MM.1S (cell line): ENCODE measurements around the gene CTDSPL2.

ENCODE experiments used
- DNase-seq: peaks from one replicate; pipeline ENCODE4 v3.0.0-alpha.2; 2015
- H2AFZ ChIP-seq: fragments of 300-600 bp; sonication (generic); 2 replicates; pipeline ENCODE4 v1.6.0; 2016; ENCODE audit warnings: antibody characterized with exemption, low read length
- H3F3A ChIP-seq: fragments of 300-600 bp; sonication (generic); 2 replicates; pipeline ENCODE4 v1.6.1; 2016; ENCODE audit warnings: mild to moderate bottlenecking, antibody characterized with exemption, low read length, moderate library complexity, mixed read lengths; ENCODE audit not compliant: insufficient read depth
- H3K27ac ChIP-seq: fragments of 300-600 bp; sonication (generic); 2 replicates; pipeline ENCODE4 v1.5.1; 2016; ENCODE audit warnings: mild to moderate bottlenecking, low read length
- H3K27me3 ChIP-seq: fragments of 300-600 bp; sonication (generic); replicated peaks from 2 replicates; pipeline ENCODE4 v1.6.0; 2016; ENCODE audit warnings: low read length; ENCODE audit not compliant: insufficient read depth
- H3K36me3 ChIP-seq: fragments of 300-600 bp; sonication (generic); replicated peaks from 2 replicates; pipeline ENCODE4 v1.6.1; 2016; ENCODE audit warnings: mild to moderate bottlenecking, low read length, mixed read lengths; ENCODE audit not compliant: insufficient read depth
- H3K4me1 ChIP-seq: fragments of 300-600 bp; sonication (generic); 2 replicates; pipeline ENCODE4 v1.6.1; 2016; ENCODE audit warnings: low read length, mixed read lengths
- H3K4me2 ChIP-seq: fragments of 300-600 bp; sonication (generic); 2 replicates; pipeline ENCODE4 v1.6.0; 2016; ENCODE audit warnings: low read depth, low read length
- H3K4me3 ChIP-seq: fragments of 300-600 bp; sonication (generic); 2 replicates; pipeline ENCODE4 v1.5.1; 2016; ENCODE audit warnings: low read length, mixed read lengths
- H3K79me2 ChIP-seq: fragments of 300-600 bp; sonication (generic); 2 replicates; pipeline ENCODE4 v1.6.1; 2016; ENCODE audit warnings: mixed run types, low read length, mixed read lengths
- H3K9ac ChIP-seq: fragments of 300-600 bp; sonication (generic); 2 replicates; pipeline ENCODE4 v1.6.1; 2016; ENCODE audit warnings: low read length, mixed read lengths
- H3K9me2 ChIP-seq: fragments of 300-600 bp; sonication (generic); replicated peaks from 2 replicates; pipeline ENCODE4 v1.6.1; 2016; ENCODE audit warnings: mild to moderate bottlenecking, low read length, mixed read lengths; ENCODE audit not compliant: insufficient read depth
- H3K9me3 ChIP-seq: fragments of 300-600 bp; sonication (generic); replicated peaks from 2 replicates; pipeline ENCODE4 v1.6.1; 2016; ENCODE audit warnings: mild to moderate bottlenecking, low read length, mixed read lengths; ENCODE audit not compliant: insufficient read depth
- H4K20me1 ChIP-seq: fragments of 300-600 bp; sonication (generic); 2 replicates; pipeline ENCODE4 v1.6.1; 2016; ENCODE audit warnings: mild to moderate bottlenecking, low read length, moderate library complexity, mixed read lengths; ENCODE audit not compliant: insufficient read depth
- CTCF ChIP-seq: fragments of 300-600 bp; sonication (generic); IDR thresholded peaks from 2 replicates; pipeline ENCODE4 v1.5.1; 2016; ENCODE audit warnings: antibody characterized with exemption, low read length, mixed read lengths
- EZH2 ChIP-seq: fragments of 300-600 bp; sonication (generic); optimal IDR thresholded peaks from 2 replicates; pipeline ENCODE3; 2017; ENCODE audit warnings: low read depth, mild to moderate bottlenecking, antibody characterized with exemption, low read length, mixed read lengths
- EZH2phosphoT487 ChIP-seq: fragments of 300-600 bp; sonication (generic); IDR thresholded peaks from 2 replicates; pipeline ENCODE4 v1.6.1; 2018; ENCODE audit warnings: antibody characterized with exemption, low read length

The CTDSPL2 gene

GRCh38 chr15:44535523-44536301, 108.3 kb downstream of the CTDSPL2 start:
- Histone ChIP-seq H3F3A (peaks cover 23% of the 10 kb centered on the region), H3K79me2 (peaks cover 44% of the 10 kb centered on the region), H2AFZ (peak overlapping the region; percentile 88), H3K9ac (peak overlapping the region; percentile 88), H3K4me1 (peaks cover 6% of the 10 kb centered on the region; the same call in 1 of the 2 replicates), H3K4me3 (peak overlapping the region; percentile 90), H3K36me3 (no peaks in the 10 kb centered on the region), H3K4me2 (peak overlapping the region; percentile 95), H3K9me2 (no peaks in the 10 kb centered on the region), H3K27me3 (no peaks in the 10 kb centered on the region), H4K20me1 (no peaks in the 10 kb centered on the region), H3K27ac (peak overlapping the region; percentile 82), H3K9me3 (no peaks in the 10 kb centered on the region)
- DNase-seq: peak; percentile 66
- TF ChIP-seq EZH2phosphoT487 (no peak), EZH2 (no peak), CTCF (no peak)

GRCh38 chr15:44536302-44536961, 109.0 kb downstream of the CTDSPL2 start:
- peak overlapping the region; percentile 88 for H3K9ac ChIP-seq
- H3K9me3 ChIP-seq: no peaks in the 10 kb centered on the region
- peaks cover 6% of the 10 kb centered on the region; the same call in 1 of the 2 replicates for H3K4me1 ChIP-seq
- no peaks in the 10 kb centered on the region for H3K36me3 ChIP-seq
- H3K4me3 ChIP-seq: peak overlapping the region; percentile 90
- peaks cover 52% of the 10 kb centered on the region for H3K79me2 ChIP-seq
- TF ChIP-seq CTCF (peak; percentile 42), EZH2phosphoT487 (no peak)
- no peaks in the 10 kb centered on the region for H3K27me3 ChIP-seq
- peak overlapping the region; percentile 88 for H2AFZ ChIP-seq
- H3K9me2 ChIP-seq: no peaks in the 10 kb centered on the region
- no peaks in the 10 kb centered on the region for H4K20me1 ChIP-seq
- H3K27ac ChIP-seq: peak overlapping the region; percentile 82
- peak; percentile 83 for DNase-seq
- H3F3A ChIP-seq: peaks cover 23% of the 10 kb centered on the region
- peak overlapping the region; percentile 95 for H3K4me2 ChIP-seq

DNA sequence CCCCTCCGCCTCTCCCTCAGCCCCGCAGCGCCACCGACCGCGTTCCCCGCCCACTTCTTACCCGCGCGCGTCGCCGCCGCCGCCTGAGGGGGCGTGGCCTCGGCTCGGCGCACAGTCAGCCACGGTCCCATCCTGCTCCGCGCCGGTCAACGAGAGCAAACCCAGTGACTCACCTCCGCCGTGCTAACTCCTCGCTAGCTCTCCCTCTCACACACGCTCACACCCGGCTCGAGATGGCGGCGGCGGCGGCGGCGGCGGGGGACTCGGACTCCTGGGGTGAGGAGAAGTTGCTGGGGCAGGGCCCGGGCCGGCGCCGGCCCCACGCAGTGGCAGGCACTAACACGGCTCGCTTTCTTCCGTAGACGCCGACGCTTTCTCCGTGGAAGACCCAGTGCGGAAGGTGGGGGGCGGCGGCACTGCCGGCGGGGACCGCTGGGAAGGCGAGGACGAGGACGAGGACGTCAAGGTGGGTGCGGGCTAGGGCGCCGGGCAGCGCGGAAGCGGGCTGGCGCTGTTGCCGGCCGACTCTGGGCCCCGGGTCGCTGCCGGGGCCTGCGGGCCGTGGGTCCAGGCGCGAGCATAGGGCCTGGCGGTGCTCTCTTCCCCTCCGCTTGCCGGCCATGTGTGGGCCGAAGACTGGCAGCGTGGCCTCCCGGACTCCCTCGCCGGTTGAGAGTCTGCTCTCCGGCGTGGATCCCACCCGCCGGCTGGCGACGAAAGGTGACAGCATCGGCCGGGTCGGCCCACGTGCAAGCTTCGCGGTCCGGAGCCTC, 109.7 kb downstream of the CTDSPL2 start, which contains the start of gene EIF3J:
TSS of gene EIF3J (plus strand) at position 186 of the 773 bp plus-strand sequence. CDS start at position 234, 48 bp downstream.
- peak within 1 kb of the TSS; percentile 82 for H3K27ac ChIP-seq
- no peaks in the 10 kb centered on the region; the same call in 1 of the 2 replicates for H4K20me1 ChIP-seq
- TF ChIP-seq EZH2phosphoT487 (no peak), EZH2 (no peak), CTCF (no peak)
- peak within 1 kb of the TSS; percentile 95 for H3K4me2 ChIP-seq
- H3K9me3 ChIP-seq: no peaks in the 10 kb centered on the region
- H3K79me2 ChIP-seq: peaks cover 59% of the 10 kb centered on the region
- H3K4me3 ChIP-seq: peak within 1 kb of the TSS; percentile 93
- peaks cover 10% of the 10 kb centered on the region; the same call in 1 of the 2 replicates for H3K4me1 ChIP-seq
- no peaks in the 10 kb centered on the region for H3K36me3 ChIP-seq
- peak within 1 kb of the TSS; percentile 88 for H2AFZ ChIP-seq
- peak within 1 kb of the TSS; percentile 88 for H3K9ac ChIP-seq
- no peaks in the 10 kb centered on the region for H3K9me2 ChIP-seq
- no peaks in the 10 kb centered on the region for H3K27me3 ChIP-seq
- peak; percentile 96 for DNase-seq
- peaks cover 23% of the 10 kb centered on the region for H3F3A ChIP-seq
